Measurements from ENCODE around the gene UNC50.
"Not testable (repeated sequence)": the region's sequence is repeated elsewhere in the genome, so short reads cannot be mapped to it uniquely, and the experiment has no call there.

UNC50 gene

GRCh38 chr2:98615481-98615880 lies 7.1 kb downstream of the UNC50 start:
- peak; percentile 36 for DNase-seq

GRCh38 chr2:98617149-98617548 lies 8.8 kb downstream of the UNC50 start:
- no peak for DNase-seq

- DNase-seq = no peak
Observed at GRCh38 chr2:98623657-98624056, 15.3 kb downstream of the UNC50 start.

GRCh38 chr2:98632351-98632750 lies 24.0 kb downstream of the UNC50 start:
- no peak for DNase-seq

GRCh38 chr2:98634406-98635092 lies 26.2 kb downstream of the UNC50 start:
- peak; percentile 66 for DNase-seq

GRCh38 chr2:98637401-98638147 lies 29.2 kb downstream of the UNC50 start:
- peak; percentile 31 for DNase-seq

GRCh38 chr2:98643496-98644100 lies 35.2 kb downstream of the UNC50 start:
- no peak for DNase-seq

GRCh38 chr2:98647636-98648035 lies 39.2 kb downstream of the UNC50 start:
- no peak for DNase-seq

- no peak for DNase-seq
Observed at GRCh38 chr2:98648451-98648850, 40.1 kb downstream of the UNC50 start.

GRCh38 chr2:98649135-98649991 lies 41.0 kb downstream of the UNC50 start:
- peak; percentile 90 for DNase-seq

GRCh38 chr2:98649992-98650375 lies 41.6 kb downstream of the UNC50 start:
- no peak for DNase-seq

GRCh38 chr2:98650998-98651397 lies 42.6 kb downstream of the UNC50 start:
- no peak for DNase-seq

- peak; percentile 82 for DNase-seq
Observed at GRCh38 chr2:98654699-98655495, 46.5 kb downstream of the UNC50 start.

- DNase-seq = peak; percentile 77
Observed at GRCh38 chr2:98656800-98657199, 48.4 kb downstream of the UNC50 start.

GRCh38 chr2:98658816-98659490 lies 50.6 kb downstream of the UNC50 start:
- no peak for DNase-seq

- not testable (repeated sequence) for DNase-seq
Observed at GRCh38 chr2:98659491-98659840, 51.1 kb downstream of the UNC50 start.

- peak; percentile 52 for DNase-seq
Observed at GRCh38 chr2:98663511-98664090, 55.2 kb downstream of the UNC50 start.

GRCh38 chr2:98664323-98664722 lies 55.9 kb downstream of the UNC50 start:
- DNase-seq = peak; percentile 79

GRCh38 chr2:98665677-98666076 lies 57.3 kb downstream of the UNC50 start:
- DNase-seq = no peak

Measured in hematopoietic multipotent progenitor cell treated with erythropoietin and hydrocortisone succinate and interleukin-3 and kit ligand, for 4 days (in vitro differentiated cells).